Vagina (tissue), 2 donors: ENCODE measurements around the gene SLC29A1. TPM values are rescaled to one million over a fixed set of nuclear protein-coding genes. Genes with fewer than 3 reads are reported as not detected.
A peak's percentile ranks its signal among the peaks of the same experiment; 100 is the strongest.

ENCODE experiments used
- DNase-seq, 2 donors: peaks; one replicate each; pipeline ENCODE4 v3.0.0-alpha.2; 2017; ENCODE audit errors: extremely low spot score in 2 of 2
- H3K27ac ChIP-seq: fragments of 200-600 bp; sonication (generic); one replicate; pipeline ENCODE4 v1.5.1; 2019
- H3K27me3 ChIP-seq: fragments of 200-600 bp; sonication (generic); one replicate; pipeline ENCODE4 v1.5.1; 2019
- H3K36me3 ChIP-seq, 2 donors: fragments of 200-600 bp; sonication (generic); one replicate each; pipeline ENCODE4 v1.5.1; 2017 to 2019
- H3K4me1 ChIP-seq: fragments of 200-600 bp; sonication (generic); one replicate; pipeline ENCODE4 v1.5.1; 2019
- H3K4me3 ChIP-seq, 2 donors: fragments of 200-600 bp; sonication (generic); 1 replicate in 1 of 2; 2 replicates in 1 of 2; pipeline ENCODE4 v1.5.1; 2016 to 2019
- H3K9me3 ChIP-seq: fragments of 200-600 bp; sonication (generic); one replicate; pipeline ENCODE4 v1.5.1; 2019
- POLR2A ChIP-seq, 2 donors: fragments of 450-650 bp; IDR thresholded peaks; one replicate each; pipeline ENCODE4 v1.6.1; 2017; ENCODE audit warnings: antibody characterized with exemption in 2 of 2, mild to moderate bottlenecking in 2 of 2, moderate library complexity in 2 of 2
- POLR2AphosphoS5 ChIP-seq, 2 donors: sonication (generic); formaldehyde crosslinking; IDR thresholded peaks; one replicate each; pipeline ENCODE4 v1.9.0; 2017; ENCODE audit warnings: antibody characterized with exemption in 2 of 2, mild to moderate bottlenecking in 2 of 2, low read depth in 1 of 2; ENCODE audit not compliant: insufficient read depth in 1 of 2
- intact Hi-C: fragments of 100-400 bp; cut with DNase I; formaldehyde crosslinking; loops from one replicate; pipeline ENCODE4 v1.15.1; 2023
- total RNA-seq: library from RNA; depleted of rRNA; stranded (reverse); fragments of >200 nt; gene quantifications from one replicate; pipeline ENCODE4 v1.2.3, GENCODE V29; 2016
- TF ChIP-seq, protein P1 (sequence below), 3 experiments: fragments of 450-650 bp in 2 of 3; fragments of 200-600 bp in 1 of 3; sonication (generic) in 1 of 3; IDR thresholded peaks; one replicate each; pipeline ENCODE4 v1.5.1; 2017 to 2019; ENCODE audit warnings: antibody characterized with exemption in 3 of 3, mild to moderate bottlenecking in 2 of 3, moderate library complexity in 2 of 3

SLC29A1 gene
- total RNA-seq, 1 donor from 2014 or later = 51.1 TPM

DNA sequence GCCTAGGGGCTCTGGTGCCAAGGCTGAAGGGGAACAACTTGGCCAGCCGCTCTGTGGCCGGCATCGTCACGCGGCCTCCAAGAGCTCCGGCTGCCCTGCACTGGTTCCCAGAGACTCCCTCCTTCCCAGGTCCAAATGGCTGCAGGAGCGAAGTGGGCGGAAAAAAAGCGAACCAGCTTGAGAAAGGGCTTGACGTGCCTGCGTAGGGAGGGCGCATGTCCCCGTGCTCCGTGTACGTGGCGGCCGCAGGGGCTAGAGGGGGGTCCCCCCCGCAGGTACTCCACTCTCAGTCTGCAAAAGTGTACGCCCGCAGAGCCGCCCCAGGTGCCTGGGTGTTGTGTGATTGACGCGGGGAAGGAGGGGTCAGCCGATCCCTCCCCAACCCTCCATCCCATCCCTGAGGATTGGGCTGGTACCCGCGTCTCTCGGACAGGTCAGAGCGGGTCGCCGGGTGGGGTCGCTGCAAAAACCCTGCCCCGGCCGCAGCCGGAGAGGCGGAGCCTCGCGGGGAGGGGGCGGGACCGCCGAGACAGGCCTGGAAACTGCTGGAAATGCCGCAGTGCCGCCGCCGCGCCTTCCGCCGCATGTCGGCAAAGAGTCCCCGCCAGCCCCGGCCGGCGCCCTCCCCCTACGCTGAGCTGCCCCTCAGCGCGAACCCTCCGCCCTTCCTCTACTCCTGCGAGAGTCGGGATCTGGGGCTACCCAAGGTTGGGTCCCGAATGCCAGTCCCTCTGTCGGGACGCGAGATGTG is 22.7 kb downstream of the SLC29A1 start:
- H3K9me3 ChIP-seq = no peaks in the 10 kb centered on the region
- intact Hi-C loops = no loop called here
- peaks cover 33% of the 10 kb centered on the region for H3K4me1 ChIP-seq
- peak overlapping the region; percentile 100 for H3K27ac ChIP-seq
- H3K4me3 ChIP-seq = peak overlapping the region; percentile 97 to 100
- no peaks in the 10 kb centered on the region for H3K27me3 ChIP-seq
- no peak for DNase-seq
- TF ChIP-seq POLR2AphosphoS5 (IDR thresholded peaks at IDR 0.05; ENCODE audit: insufficient read depth in 1 of 2, low read depth in 1 of 2) (peak; percentile 86 to 89), POLR2A (IDR thresholded peaks at IDR 0.05) (peak in 1 of 2 donors; percentile 7)
- TF ChIP-seq, protein P1, sequence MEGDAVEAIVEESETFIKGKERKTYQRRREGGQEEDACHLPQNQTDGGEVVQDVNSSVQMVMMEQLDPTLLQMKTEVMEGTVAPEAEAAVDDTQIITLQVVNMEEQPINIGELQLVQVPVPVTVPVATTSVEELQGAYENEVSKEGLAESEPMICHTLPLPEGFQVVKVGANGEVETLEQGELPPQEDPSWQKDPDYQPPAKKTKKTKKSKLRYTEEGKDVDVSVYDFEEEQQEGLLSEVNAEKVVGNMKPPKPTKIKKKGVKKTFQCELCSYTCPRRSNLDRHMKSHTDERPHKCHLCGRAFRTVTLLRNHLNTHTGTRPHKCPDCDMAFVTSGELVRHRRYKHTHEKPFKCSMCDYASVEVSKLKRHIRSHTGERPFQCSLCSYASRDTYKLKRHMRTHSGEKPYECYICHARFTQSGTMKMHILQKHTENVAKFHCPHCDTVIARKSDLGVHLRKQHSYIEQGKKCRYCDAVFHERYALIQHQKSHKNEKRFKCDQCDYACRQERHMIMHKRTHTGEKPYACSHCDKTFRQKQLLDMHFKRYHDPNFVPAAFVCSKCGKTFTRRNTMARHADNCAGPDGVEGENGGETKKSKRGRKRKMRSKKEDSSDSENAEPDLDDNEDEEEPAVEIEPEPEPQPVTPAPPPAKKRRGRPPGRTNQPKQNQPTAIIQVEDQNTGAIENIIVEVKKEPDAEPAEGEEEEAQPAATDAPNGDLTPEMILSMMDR (IDR thresholded peaks at IDR 0.05) = peak in 1 of 3 experiments; percentile 41
- peaks cover 4 to 24% of the 10 kb centered on the region in 2 donors for H3K36me3 ChIP-seq

DNA sequence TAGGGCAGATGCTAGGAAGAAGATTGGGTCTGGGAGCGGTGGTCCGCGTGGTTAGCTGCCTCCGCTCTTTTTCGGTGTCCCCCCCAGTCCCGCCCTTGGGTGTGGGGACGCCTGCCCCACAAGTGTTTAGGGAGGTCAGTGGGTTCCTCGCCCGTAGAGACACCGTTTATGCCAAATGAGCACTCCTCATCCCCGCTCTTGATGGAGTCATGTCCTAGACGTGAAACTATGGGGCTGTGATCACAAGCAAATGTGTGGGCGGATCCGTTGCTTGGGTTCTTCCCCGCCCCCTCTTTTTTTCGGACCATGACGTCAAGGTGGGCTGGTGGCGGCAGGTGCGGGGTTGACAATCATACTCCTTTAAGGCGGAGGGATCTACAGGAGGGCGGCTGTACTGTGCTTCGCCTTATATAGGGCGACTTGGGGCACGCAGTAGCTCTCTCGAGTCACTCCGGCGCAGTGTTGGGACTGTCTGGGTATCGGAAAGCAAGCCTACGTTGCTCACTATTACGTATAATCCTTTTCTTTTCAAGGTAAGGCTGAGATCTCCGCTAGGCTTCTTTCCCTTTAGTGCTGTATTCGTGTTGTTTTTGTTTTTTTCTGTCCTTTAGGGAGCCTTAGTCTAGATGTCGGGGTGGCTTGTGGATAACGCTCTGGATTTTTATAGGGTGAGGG is 23.4 kb downstream of the SLC29A1 start, which contains the start of gene HSP90AB1:
Gene HSP90AB1 (plus strand): TSS at position 439 of the 675 bp plus-strand sequence. CDS start 1,529 bp downstream, outside the sequence.
- no peaks in the 10 kb centered on the region for H3K9me3 ChIP-seq
- TF ChIP-seq POLR2AphosphoS5 (IDR thresholded peaks at IDR 0.05; ENCODE audit: insufficient read depth in 1 of 2, low read depth in 1 of 2) (peak; percentile 76 to 94), POLR2A (IDR thresholded peaks at IDR 0.05) (peak; percentile 46 to 98)
- TF ChIP-seq, protein P1 (IDR thresholded peaks at IDR 0.05) = no peak
- peak in 1 of 2 donors; percentile 99 for DNase-seq
- peaks cover 33% of the 10 kb centered on the region for H3K4me1 ChIP-seq
- peak within 1 kb of the TSS; percentile 100 for H3K27ac ChIP-seq
- intact Hi-C loops = no loop called here
- peaks cover 4 to 31% of the 10 kb centered on the region in 2 donors for H3K36me3 ChIP-seq
- H3K27me3 ChIP-seq = no peaks in the 10 kb centered on the region
- H3K4me3 ChIP-seq = peak within 1 kb of the TSS; percentile 97 to 100

DNA sequence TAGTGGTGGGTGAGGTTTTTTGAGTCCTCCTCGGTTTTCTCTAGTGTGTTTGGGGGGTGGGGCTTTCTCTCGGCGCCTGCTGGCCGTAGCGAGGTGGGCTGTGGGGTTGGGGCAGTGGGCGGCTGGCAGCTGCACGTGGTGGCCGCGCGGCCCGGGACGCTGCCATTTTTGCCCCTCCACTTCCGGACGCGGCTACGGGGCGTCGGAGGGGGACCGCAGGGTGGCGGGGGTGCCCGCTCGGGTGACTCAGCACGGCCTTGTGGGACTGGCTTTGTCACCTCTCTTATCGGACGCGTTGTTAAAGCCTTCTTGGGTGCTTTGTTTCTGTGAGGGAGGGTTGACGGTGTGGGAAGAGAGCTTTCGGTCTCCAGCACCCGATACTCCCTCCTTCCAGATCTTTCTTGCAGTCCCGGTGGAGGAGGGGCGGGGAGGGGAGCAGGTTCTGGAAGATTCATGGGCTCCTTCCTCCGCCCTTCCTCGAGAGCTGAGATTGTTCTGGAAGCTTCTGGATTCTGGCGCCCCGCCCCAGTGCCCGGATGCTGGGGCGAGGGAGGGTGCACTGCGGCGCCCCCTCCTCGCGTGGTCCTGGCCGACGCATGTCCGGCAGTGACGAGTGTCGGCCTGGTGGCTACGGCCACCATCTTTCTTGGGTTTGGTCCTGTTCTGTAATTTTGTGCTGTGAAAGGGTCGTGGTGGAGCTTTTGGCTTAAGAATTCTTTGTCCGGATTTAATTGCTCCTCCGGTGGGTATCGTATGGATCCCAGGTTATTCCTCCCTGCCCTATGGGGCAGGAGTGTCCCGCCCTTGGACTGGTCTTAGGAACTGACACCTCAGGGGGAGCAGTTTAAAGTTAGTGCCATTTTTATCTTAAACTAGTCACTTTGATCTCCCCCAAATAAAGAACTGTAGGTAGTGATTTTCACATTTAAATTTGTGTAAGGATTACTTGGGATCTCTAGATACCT is 24.2 kb downstream of the SLC29A1 start:
- peak overlapping the region; percentile 97 to 100 for H3K4me3 ChIP-seq
- H3K36me3 ChIP-seq = peaks cover 4 to 39% of the 10 kb centered on the region in 2 donors
- DNase-seq = no peak
- H3K9me3 ChIP-seq = no peaks in the 10 kb centered on the region
- H3K27me3 ChIP-seq = no peaks in the 10 kb centered on the region
- peak; percentile 57 to 94 for TF ChIP-seq POLR2AphosphoS5 (IDR thresholded peaks at IDR 0.05; ENCODE audit: insufficient read depth in 1 of 2, low read depth in 1 of 2)
- no peak for TF ChIP-seq POLR2A (IDR thresholded peaks at IDR 0.05)
- peak overlapping the region; percentile 100 for H3K27ac ChIP-seq
- intact Hi-C loops = no loop called here
- peaks cover 33% of the 10 kb centered on the region for H3K4me1 ChIP-seq

DNA sequence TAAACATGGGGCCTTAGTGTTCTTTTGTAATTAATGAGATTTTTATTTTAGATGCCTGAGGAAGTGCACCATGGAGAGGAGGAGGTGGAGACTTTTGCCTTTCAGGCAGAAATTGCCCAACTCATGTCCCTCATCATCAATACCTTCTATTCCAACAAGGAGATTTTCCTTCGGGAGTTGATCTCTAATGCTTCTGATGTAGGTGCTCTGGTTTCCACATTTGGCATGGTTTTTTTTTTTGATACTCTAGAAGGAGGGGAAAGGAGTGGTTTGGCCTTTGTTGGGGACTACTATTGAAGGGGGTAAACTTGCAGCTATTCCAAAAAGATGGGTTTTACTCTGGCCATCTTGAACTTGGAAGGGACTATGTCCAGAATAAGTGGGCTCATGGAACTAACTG is 25.2 kb downstream of the SLC29A1 start:
- H3K4me1 ChIP-seq = peaks cover 33% of the 10 kb centered on the region
- TF ChIP-seq POLR2A (IDR thresholded peaks at IDR 0.05) = no peak
- TF ChIP-seq, protein P1 (IDR thresholded peaks at IDR 0.05) = no peak
- no peak for TF ChIP-seq POLR2AphosphoS5 (IDR thresholded peaks at IDR 0.05; ENCODE audit: insufficient read depth in 1 of 2, low read depth in 1 of 2)
- no peak for DNase-seq
- H3K4me3 ChIP-seq = peak overlapping the region; percentile 97 to 100
- H3K27me3 ChIP-seq = no peaks in the 10 kb centered on the region
- H3K9me3 ChIP-seq = no peaks in the 10 kb centered on the region
- intact Hi-C loops = no loop called here
- peak overlapping the region; percentile 100 for H3K27ac ChIP-seq
- peaks cover 4 to 49% of the 10 kb centered on the region in 2 donors for H3K36me3 ChIP-seq
